Epithelial cell of proximal tubule (primary cell): Measurements from ENCODE around the gene IRF2BP2. TPM values are rescaled to one million over a fixed set of nuclear protein-coding genes. Genes with fewer than 3 reads are reported as not detected.

Source experiments
- DNase-seq: peaks from one replicate; pipeline ENCODE4 v3.0.0-alpha.2; 2011; ENCODE audit warnings: low read depth
- H3K4me3 ChIP-seq: 2 replicates; pipeline ENCODE4 v1.5.1; 2011; ENCODE audit warnings: low read depth, mild to moderate bottlenecking, low read length
- CTCF ChIP-seq: conservative IDR thresholded peaks from 2 replicates; pipeline ENCODE4 v1.5.1; 2012; ENCODE audit warnings: low read depth, mild to moderate bottlenecking, low read length
- total RNA-seq: library from RNA; depleted of rRNA; stranded (reverse); fragments of >200 nt; gene quantifications from 2 replicates; pipeline ENCODE4 v1.2.3, GENCODE V29; 2015

Gene IRF2BP2
- total RNA-seq, 1 donor from 2014 or later = 70.5 TPM

GRCh38 chr1:234588386-234588785 lies 21.6 kb downstream of the IRF2BP2 start:
- DNase-seq = no peak
- no peak overlapping the region for H3K4me3 ChIP-seq
- no peak for TF ChIP-seq CTCF

- no peak overlapping the region for H3K4me3 ChIP-seq
- TF ChIP-seq CTCF = no peak
- DNase-seq = no peak
These were observed 23.0 kb downstream of the IRF2BP2 start for GRCh38 chr1:234586892-234587485.

- DNase-seq = no peak
- TF ChIP-seq CTCF = no peak
- no peak overlapping the region for H3K4me3 ChIP-seq
These were observed 23.7 kb downstream of the IRF2BP2 start for GRCh38 chr1:234586304-234586703.

GRCh38 chr1:234585330-234586055 lies 24.5 kb downstream of the IRF2BP2 start:
- no peak overlapping the region for H3K4me3 ChIP-seq
- no peak for DNase-seq
- no peak for TF ChIP-seq CTCF

GRCh38 chr1:234584926-234585325 lies 25.1 kb downstream of the IRF2BP2 start:
- TF ChIP-seq CTCF = no peak
- no peak for DNase-seq
- H3K4me3 ChIP-seq = no peak overlapping the region

- H3K4me3 ChIP-seq = no peak overlapping the region
- DNase-seq = no peak
- TF ChIP-seq CTCF = no peak
These were observed 25.6 kb downstream of the IRF2BP2 start for GRCh38 chr1:234584420-234584805.
